HG03442 (cell line): ENCODE data around the gene ZNF561.
"Not testable (repeated sequence)": the region's sequence is repeated elsewhere in the genome, so short reads cannot be mapped to it uniquely, and the experiment has no call there.

Experiments used
- ATAC-seq: cut with Tn5 transposase; IDR thresholded peaks from one replicate; pipeline ENCODE4 v1.9.1; 2021; ENCODE audit warnings: mild to moderate bottlenecking, moderate library complexity; ENCODE audit not compliant: unreplicated experiment

Gene ZNF561

DNA sequence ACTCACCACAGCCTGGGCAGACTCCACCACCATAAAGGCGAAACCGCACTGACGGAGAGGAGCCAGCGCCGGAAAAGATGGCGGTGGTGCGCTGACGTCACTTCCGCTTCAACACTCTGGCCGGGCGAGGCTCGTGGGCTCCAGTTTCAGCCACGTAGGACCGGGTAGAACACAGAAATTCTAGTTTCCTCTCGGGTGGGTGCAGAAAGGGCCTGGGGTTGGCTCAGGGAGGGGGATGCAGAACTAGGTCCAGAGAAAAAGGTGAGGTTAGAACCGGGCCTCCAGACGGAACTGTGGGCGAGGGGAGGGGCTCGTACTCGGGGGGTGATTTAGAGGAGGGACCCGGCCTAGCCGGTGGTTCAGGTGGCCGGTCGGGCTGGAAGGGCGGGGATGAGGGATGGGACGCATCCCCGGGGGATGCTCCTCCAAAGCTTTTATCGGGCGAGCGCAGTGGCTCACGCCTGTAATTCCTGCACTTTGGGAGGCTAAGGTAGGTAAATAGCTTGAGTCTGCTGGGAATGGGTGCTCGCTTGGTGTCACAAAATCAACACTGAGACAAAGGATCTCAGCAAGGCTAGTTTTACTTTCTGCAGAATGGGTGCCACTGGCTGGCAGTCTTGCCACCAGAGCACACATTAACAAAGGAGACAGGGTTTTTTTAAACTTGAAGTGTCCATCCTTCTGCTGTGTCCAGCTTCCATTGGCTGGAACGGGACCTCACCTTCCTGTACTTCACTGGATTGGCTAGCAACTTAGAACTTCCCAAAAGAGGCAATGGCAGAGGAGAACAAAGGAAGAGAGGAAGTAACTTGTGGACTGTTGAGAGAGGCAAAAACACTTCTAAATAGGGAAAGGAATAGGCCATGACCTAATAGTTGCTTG, at the start of gene ZNF561:
TSS of gene ZNF561 (minus strand) at position 77 of the 882 bp plus-strand sequence. CDS start 1,776 bp downstream, outside the sequence.
- ATAC-seq = peak; percentile 80

DNA sequence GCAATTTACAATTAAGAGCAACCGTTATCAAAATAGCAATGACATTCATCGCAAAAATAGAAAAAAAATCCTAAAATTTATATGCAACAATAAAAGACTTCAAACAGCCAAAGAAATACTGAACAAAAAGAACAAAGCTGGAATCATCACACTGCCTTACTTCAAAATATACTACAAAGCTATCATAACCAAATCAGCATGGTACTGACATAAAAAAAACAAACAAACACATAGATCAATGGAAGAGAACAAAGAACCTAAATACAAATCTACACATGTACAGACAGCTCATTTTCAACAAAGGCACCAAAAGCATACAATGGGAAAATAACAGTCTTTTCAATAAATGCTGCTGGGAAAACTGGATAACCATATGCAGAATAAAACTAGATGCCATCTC, 47.5 kb upstream of the ZNF561 start:
- no peak for ATAC-seq

DNA sequence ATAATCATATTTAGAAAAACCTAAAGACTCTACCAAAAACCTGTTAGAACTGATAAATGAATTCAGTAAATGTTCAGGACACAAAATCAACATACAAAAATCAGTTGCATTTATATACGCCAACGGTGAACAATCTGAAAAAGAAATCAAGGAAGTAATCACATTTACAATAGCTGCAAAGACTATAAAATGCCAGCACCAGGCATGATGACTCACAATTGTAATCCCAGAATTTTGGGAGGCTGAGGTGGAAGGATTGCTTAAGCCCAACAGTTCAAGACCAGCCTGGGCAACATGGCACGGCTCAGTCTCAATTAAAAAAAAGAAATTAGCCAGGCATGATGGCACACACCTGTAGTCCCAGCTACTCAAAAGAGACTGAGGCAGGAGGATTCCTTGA, 46.9 kb upstream of the ZNF561 start:
- ATAC-seq = no peak

DNA sequence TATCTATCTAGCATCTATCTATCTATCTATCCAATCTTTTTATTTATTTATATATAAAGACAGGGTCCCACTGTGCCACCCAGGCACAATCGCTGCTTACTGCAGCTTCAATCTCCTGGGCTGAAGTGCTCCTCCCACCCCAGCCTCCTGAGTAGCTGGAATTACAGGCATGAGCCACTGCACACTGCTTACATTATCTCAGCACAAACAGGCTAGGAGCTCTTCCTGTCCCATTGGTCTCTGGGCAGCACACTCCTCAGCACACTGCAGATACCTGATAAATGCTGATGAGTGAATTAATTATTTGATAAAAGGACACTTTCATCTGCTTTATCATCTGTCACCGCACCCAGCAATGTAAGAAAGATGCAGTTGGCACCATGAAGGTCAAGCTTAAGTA, 37.7 kb upstream of the ZNF561 start:
- ATAC-seq = no peak

DNA sequence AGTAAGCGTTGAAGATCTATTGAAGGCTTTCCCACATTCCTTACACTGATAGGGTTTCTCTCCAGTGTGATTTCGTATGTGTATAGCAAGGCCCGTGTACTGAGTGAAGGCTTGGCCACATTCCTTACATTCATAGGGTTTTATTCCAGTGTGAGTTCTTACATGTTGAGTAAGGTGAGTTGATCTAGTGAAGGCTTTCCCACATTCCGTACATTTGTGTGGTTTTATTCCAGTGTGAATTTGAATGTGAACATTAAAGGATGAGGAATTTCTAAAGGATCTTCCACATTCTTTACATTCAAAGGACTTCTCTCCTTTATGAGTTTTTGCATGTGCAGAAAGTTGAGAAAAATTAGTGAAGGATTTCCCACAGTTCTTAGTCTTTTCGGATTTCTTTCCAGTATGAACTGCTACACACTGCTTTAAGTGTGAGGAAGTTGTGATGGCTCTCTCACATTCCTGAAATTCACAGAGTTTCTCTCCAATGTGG, 32.1 kb upstream of the ZNF561 start:
- ATAC-seq = not testable (repeated sequence)

DNA sequence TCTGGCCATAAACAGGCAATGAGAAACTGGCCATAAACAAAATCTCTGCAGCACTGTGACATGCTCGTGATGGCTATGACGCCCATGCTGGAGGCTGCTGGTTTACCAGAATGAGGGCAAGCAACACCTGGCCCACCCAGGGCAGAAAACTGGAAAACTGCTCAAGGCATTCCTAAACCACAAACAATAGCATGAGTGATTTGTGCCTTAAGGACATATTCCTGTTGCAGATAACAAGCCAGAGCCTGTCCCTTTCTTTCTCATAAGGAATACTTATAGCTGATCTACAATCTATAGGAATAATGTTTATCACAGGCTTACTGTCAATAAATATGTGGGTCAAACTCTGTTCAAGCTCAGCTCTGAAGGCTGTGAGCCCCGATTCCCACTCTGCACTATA, 30.4 kb upstream of the ZNF561 start:
- not testable (repeated sequence) for ATAC-seq

DNA sequence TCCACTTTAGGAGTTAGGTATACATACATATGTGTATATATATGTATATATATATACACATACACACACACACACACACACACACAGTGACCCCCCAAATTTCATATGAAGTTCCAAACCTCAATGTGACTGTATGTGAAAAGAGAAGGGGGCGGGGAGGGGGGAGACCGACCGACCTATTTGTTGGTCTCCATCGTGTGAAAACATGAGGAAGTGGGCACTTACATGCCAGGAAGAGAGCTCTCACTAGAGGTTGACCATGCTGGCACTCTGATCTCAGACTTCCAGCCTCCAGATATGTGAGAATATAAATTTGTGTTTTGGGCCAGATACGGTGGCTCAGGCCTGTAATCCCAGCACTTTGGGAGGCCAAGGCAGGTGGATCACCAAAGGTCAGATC, 29.3 kb upstream of the ZNF561 start:
- ATAC-seq = no peak

DNA sequence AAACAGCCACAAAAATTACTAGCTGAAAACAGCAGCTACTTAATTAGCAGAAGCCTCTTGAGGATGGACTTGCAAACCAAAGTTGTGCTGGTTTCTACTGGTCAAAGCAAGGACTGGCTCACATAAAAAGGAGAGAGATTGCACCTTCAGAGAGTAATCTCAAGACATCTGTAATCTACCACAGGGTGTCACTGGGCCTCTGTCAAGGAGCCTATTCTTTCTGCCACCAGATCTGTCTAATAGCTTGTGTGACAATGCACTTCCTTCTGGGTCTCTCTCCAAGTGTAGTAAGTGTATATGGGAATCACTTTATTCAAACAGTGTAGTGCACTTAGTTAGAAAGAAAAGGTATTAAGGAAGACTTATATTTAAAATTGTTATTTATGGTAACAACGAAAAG, 24.4 kb upstream of the ZNF561 start:
- ATAC-seq = no peak

DNA sequence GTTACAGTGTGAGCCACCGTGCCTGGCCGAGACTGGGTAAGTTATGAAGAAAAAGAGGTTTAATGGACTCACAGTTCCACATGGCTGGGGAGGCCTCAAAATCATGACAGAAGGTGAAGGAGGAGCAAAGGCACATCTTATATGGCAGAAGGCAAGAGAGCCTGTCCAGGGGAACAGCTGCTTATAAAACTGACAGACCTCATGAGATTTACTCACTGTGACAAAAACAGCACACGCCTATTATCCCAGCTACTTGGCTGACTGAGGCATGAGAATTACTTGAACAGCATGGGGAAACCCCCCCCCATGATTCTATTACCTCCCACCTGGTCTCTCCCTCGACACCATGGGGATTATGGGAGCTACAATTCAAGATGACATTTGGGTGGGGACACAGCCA, 23.4 kb upstream of the ZNF561 start:
- no peak for ATAC-seq

DNA sequence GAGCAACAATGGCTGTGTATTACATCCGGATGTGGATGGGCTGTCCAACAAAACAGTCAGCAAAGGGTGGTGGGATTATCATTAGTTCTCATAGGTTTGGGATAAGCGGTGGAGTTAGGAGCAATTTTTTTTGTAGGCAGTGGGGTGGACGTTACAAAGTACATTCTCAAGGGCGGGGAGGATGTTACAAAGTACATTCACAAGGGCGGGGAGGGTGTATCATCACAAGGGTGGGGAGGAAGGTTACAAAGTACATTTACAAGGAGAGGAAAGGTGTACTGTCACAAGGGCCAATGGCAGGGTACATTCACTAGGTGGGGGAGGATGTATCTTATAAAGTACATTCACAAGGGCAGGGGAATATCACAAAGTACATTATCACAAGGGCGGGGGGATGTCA, 20.8 kb upstream of the ZNF561 start:
- ATAC-seq = no peak

DNA sequence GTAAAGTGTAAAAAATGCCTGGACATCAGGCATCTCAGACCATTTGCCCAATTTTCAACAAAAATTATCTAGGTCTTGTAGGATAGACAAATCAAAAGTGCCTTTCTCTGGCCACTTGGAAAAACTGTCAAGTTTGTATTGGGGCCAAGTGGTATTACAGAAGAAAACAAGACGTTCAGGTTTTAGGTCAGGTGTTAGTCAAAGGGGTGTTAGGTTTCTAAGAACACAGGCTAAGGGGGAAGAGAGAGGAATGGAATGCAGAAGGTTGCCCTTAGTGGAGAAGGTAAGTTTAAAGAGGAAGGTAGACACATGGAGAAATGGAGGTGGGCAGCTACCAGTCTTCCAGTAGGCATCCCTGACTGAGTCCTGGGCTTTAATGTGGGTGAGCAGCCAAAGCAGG, 19.9 kb upstream of the ZNF561 start:
- no peak for ATAC-seq

DNA sequence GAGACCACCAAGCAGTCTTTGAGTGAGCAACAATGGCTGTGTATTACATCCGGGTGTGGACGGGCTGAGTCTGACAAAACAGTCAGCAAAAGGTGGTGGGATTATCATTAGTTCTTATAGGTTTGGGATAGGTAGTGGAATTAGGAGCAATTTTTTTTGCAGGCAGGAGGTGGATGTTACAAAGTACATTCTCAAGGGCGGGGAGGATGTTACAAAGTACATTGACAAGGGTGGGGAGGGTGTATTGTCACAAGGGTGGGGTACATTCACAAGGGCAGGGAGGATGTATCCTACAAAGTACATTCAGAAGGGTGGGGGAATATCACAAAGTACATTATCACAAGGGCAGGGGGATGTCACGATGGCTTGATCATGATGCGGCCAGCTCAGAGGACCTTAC, 15.0 kb upstream of the ZNF561 start:
- no peak for ATAC-seq

DNA sequence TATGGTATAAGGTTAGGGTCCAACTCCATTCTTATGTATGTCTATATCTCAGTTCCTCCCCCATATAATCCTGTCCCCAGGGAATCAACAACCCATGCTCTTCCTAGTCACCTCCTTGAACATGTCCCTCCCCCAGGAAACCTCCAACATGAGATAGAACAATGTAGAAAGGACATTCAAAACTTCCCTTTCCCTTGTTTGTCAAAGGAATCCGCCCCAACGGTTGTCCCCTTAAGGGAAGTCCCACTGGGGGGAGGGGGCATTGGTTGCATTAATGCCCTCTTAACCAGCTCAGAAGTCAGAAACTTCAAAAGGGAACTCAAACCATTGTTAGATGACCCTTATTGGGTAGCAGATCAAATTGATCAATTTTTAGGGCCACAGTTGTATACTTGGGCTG, 6.8 kb upstream of the ZNF561 start:
- ATAC-seq = no peak

DNA sequence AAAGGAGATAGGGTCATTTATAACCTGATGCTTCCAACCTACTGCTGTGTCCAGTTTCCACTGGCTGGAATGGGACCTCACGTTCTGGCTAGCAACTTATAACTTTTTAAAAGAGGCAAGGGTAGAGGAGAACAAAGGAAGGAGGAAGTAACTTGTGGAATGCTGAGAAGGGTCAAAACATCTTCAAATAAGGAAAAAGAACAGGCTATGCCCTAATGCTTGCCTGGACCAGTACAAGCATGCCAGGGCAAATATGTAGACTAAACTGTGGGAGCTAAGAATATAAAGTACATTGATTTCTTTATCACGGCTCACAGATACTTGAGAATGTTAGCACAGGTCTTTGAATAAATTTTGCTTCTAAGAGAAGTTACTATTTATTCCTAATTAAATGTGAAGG, 1.5 kb upstream of the ZNF561 start:
- no peak for ATAC-seq

DNA sequence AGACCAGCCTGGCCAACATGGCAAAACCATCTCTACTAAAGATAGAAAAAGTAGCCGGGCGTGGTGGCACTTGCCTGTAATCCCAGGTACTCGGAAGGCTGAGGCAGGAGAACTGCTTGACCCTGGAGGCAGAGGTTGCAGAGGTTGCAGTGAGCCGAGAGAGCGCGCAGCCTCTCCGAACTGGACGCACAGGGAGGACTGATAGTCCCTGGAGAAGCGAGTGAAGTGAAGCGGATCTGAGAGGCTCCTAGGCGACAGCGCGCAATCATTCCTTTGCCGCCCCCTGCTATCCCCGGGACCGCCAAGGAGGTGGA, 233 bp downstream of the ZNF561 start:
- peak; percentile 28 for ATAC-seq

DNA sequence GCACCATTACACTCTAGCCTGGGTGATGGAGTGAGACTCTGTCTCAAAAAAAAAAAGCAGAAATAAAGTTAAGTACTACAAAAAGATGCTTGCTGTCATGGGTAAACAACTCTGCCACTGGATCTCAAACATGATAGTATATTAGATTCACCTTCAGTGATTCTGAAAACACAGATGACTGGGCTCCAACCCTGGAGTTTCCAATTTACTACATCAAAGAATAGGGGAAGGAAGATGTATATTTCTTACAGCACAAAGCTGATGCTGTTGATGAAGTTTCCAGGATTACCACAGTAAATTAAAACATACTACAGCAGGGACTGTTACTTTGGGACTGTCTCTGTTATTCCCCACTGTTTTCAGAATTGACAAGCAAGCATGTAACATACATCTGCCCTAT, 5.2 kb downstream of the ZNF561 start:
- ATAC-seq = no peak

DNA sequence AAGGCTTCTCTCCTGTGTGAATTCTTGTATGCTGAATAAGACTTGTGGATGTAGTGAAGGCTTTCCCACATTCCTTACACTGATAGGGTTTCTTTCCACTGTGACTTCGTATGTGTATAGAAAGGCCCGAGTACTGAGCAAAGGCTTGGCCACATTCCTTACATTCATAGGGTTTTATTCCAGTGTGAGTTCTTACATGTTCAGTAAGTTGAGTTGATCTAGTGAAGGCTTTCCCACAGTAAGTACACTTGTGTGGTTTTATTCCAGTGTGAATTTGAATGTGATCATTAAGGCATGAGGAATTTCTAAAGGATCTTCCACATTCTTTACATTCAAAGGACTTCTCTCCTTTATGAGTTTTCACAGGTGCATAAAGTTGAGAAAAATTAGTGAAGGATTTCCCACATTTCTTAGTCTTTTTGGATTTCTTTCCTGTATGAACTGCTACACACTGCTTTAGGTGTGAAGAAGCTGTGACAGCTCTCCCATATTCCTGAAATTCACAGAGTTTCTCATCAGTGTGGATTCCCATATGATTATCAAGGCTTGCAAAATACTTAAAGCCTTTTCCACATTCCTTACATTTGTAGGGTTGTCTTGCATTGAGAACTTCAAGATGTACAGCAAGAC, 10.4 kb downstream of the ZNF561 start:
- ATAC-seq = no peak

DNA sequence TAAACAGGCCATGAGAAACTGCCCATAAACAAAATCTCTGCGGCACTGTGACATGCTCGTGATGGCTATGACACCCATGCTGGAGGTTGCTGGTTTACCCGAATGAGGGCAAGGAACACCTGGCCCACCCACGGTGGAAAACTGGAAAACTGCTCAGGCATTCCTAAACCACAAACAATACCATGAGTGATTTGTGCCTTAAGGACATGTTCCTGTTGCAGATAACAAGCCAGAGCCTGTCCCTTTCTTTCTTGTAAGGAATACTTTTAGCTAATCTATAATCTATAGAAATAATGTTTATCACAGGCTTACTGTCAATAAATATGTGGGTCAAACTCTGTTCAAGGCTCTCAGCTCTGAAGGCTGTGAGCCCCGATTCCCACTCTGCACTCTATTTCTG, 12.1 kb downstream of the ZNF561 start:
- no peak for ATAC-seq

DNA sequence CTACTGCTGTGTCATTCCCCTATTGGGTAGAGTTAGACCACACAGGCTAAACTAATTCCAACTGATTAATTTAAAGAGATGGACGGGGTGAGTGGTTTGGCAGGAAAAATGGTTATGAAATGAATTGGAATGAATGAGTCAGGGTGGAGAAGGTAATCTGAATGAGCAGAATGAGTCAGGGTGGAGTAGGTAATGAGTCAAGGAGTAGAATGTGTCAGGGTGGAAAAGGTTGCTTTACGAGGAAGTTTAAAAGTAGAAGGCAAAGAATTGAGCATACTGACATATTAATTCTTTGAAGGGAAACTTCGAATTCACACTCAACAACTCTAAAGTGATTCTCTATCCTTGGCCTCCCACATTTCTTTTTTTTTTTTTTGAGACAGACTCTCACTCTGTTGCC, 24.0 kb downstream of the ZNF561 start:
- no peak for ATAC-seq

DNA sequence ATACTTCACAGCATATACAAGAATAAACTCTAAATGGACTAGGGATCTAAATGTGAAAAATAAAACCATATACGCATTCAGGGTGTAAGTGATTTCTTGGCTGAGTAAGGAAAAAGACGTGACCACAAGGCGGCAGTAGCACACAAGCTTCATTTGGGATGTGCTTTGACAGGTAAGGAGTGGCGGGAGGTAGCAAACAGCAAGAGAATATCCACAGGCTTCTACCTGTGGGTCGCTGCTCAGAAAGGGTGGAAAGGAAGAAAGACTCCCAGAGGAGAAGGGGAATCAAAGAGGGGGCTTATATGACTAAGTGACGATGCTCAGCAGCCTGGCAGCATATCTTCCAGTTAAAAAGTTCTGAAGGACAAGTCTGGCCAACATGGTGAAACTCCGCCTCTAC, 34.3 kb downstream of the ZNF561 start:
- no peak for ATAC-seq

DNA sequence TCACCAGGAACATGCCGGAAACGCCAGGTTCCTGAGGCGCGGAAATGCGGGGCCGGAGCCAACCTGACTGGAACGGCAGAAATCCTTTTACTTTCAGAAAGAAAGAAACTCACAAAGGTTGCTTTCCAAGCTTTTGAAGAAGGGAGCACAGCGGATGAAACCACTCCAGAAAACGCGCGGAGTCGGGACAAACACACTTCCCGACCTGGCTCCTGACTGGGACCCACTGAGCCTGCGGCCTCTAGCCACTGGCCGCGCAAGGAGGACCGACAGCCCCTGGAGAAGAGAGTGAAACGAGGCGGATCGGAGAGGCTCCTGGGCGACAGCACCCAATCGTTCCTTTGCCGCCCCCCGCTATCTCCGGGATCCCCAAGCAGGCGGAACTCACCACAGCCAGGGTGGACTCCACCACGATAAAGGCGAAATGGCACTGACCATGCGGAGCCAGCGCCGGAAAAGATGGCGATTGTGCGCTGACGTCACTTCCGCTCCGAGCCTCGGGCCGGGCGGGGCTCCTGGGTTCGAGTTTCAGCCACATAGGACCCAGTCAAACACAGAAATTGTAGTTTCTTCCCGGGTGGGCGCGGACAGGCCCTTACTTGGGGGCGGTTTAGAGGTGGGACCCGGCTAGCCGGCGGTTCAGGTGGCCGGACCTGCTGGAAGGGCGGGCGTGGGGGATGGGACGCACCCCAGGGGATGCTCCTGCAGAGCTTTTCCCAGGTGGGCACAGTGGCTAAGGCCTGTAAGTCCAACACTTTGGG, 36.8 kb downstream of the ZNF561 start, which contains the start of gene ZNF121:
TSS of gene ZNF121 (minus strand) at position 432 of the 761 bp plus-strand sequence. CDS start 16,407 bp downstream, outside the sequence.
- ATAC-seq = peak; percentile 85
